HepG2 (cell line): ENCODE data around the gene AGAP1. TPM values are rescaled to one million over a fixed set of nuclear protein-coding genes. Genes with fewer than 3 reads are reported as not detected.

Source experiments
- ATAC-seq: fragments of 200-7000 bp; cut with Tn5 transposase; 3 replicates; pipeline ENCODE4 v1.9.1; 2020; ENCODE audit warnings: mild to moderate bottlenecking, moderate library complexity
- BruUV-seq: library from RNA; stranded (reverse); fragments of 400-500 nt; replicated peaks from 2 replicates; lab custom pipeline; 2021; lab: Mats Ljungman, UMichigan
- CTCF ChIA-PET: fragments of 300-600 bp; formaldehyde crosslinking; extraction: SDS; loops from one replicate; lab custom pipeline; 2021; ENCODE audit warnings: low total read pairs, inconsistent platforms, low intra/inter-chr PET ratio; lab: Yijun Ruan, JAX
- POLR2A ChIA-PET: fragments of 350-600 bp; sonication (Branson Sonifier 250); formaldehyde crosslinking; loops from one replicate; lab custom pipeline; 2020; ENCODE audit warnings: antibody characterized with exemption, inconsistent platforms; lab: Yijun Ruan, JAX
- DNase-seq: peaks from one replicate; pipeline ENCODE4 v3.0.0-alpha.2; 2015; ENCODE audit warnings: low spot score
- FAIRE-seq: peaks from 3 replicates; lab custom pipeline; 2011; peaks lifted over from hg19 to GRCh38; lab: Jason Lieb, UNC
- H2AFZ ChIP-seq: one replicate; pipeline ENCODE4 v1.6.1; 2011; ENCODE audit warnings: low read length, inconsistent platforms
- H3K27ac ChIP-seq: fragments of 300-600 bp; 3 replicates; pipeline ENCODE4 v1.8.0; 2011; ENCODE audit warnings: mixed run types, mild to moderate bottlenecking, mixed read lengths, low read length, inconsistent platforms; ENCODE audit not compliant: insufficient read depth; ENCODE audit errors: extremely low read length
- H3K27me3 ChIP-seq, 2 experiments: fragments of 200-600 bp in 1 of 2; 2 replicates in 1 of 2; 3 replicates in 1 of 2; pipeline versions ENCODE4 v1.6.0 to v1.8.0; 2011; ENCODE audit warnings: low read length in 2 of 2, mild to moderate bottlenecking in 2 of 2, moderate library complexity in 2 of 2, inconsistent platforms in 1 of 2; ENCODE audit not compliant: insufficient read depth in 2 of 2, control insufficient read depth in 1 of 2
- H3K36me3 ChIP-seq, 2 experiments: fragments of 200-600 bp in 1 of 2; replicated peaks in 1 of 2; 2 replicates in 1 of 2; 3 replicates in 1 of 2; pipeline versions ENCODE4 v1.5.1 to v1.8.0; 2011; ENCODE audit warnings: low read length in 2 of 2, inconsistent platforms in 1 of 2; ENCODE audit not compliant: insufficient read depth in 2 of 2, control insufficient read depth in 1 of 2
- H3K4me1 ChIP-seq: 2 replicates; pipeline ENCODE4 v1.5.1; 2012; ENCODE audit warnings: low read length, inconsistent platforms; ENCODE audit not compliant: insufficient read depth
- H3K4me2 ChIP-seq: 2 replicates; pipeline ENCODE4 v1.6.0; 2011; ENCODE audit warnings: low read depth, low read length, inconsistent platforms
- H3K4me3 ChIP-seq, 3 experiments: fragments of 200-600 bp in 1 of 3; sonication (generic), shearing (Covaris generic) in 1 of 3; replicated peaks in 1 of 3; 2 replicates each; pipeline ENCODE4 v1.5.1; 2011 to 2016; ENCODE audit warnings: low read length in 3 of 3, inconsistent platforms in 2 of 3, low read depth in 2 of 3, mild to moderate bottlenecking in 2 of 3, control low read depth in 1 of 3, mixed read lengths in 1 of 3; ENCODE audit not compliant: insufficient read depth in 1 of 3
- H3K79me2 ChIP-seq: one replicate; pipeline ENCODE4 v1.6.1; 2011; ENCODE audit warnings: low read length, inconsistent platforms; ENCODE audit not compliant: insufficient read depth
- H3K9ac ChIP-seq: 2 replicates; pipeline ENCODE4 v1.6.0; 2011; ENCODE audit warnings: mild to moderate bottlenecking, low read depth, low read length, inconsistent platforms; ENCODE audit not compliant: insufficient read depth
- H3K9me3 ChIP-seq: 2 replicates; pipeline ENCODE4 v1.5.1; 2012; ENCODE audit warnings: mild to moderate bottlenecking, low read length
- H4K20me1 ChIP-seq: 2 replicates; pipeline ENCODE4 v1.6.0; 2011; ENCODE audit warnings: inconsistent platforms, mild to moderate bottlenecking, low read length, moderate library complexity; ENCODE audit not compliant: insufficient read depth
- CC2D1A ChIP-seq: sonication (generic); formaldehyde crosslinking; IDR thresholded peaks from 2 replicates; pipeline ENCODE4 v1.8.1; 2023; ENCODE audit warnings: mild to moderate bottlenecking, missing genetic modification reagents
- ELF4 ChIP-seq: sonication (generic); formaldehyde crosslinking; IDR thresholded peaks from 2 replicates; pipeline ENCODE4 v1.5.0; 2020; ENCODE audit warnings: missing genetic modification reagents, mild to moderate bottlenecking, moderate library complexity, borderline replicate concordance
- FLYWCH1 ChIP-seq: sonication (generic); formaldehyde crosslinking; IDR thresholded peaks from 2 replicates; pipeline ENCODE4 v1.8.1; 2023; ENCODE audit warnings: mild to moderate bottlenecking, missing genetic modification reagents
- MLLT10 ChIP-seq: sonication (generic); formaldehyde crosslinking; IDR thresholded peaks from 2 replicates; pipeline ENCODE4 v1.4.0; 2020; ENCODE audit warnings: missing genetic modification reagents
- RARA ChIP-seq: IDR thresholded peaks from 2 replicates; pipeline ENCODE4 v1.6.1; 2016; ENCODE audit warnings: missing genetic modification reagents, missing compliant biosample characterization
- SRSF1 ChIP-seq: fragments of 200-400 bp; formaldehyde crosslinking; optimal IDR thresholded peaks from 2 replicates; pipeline ENCODE3; 2017; ENCODE audit warnings: mild to moderate bottlenecking, low read depth, low read length, moderate library complexity
- ZBTB1 ChIP-seq: sonication (generic); formaldehyde crosslinking; IDR thresholded peaks from 2 replicates; pipeline ENCODE4 v1.4.0; 2020; ENCODE audit warnings: missing genetic modification reagents, borderline replicate concordance
- ZNF792 ChIP-seq: IDR thresholded peaks from 2 replicates; pipeline ENCODE4 v1.6.1; 2016
- WGBS: methylation state at CpG from one replicate; pipeline ENCODE4 v1.1.6; 2017; ENCODE audit warnings: low lambda C conversion rate; 5-methylcytosine and 5-hydroxymethylcytosine counted together
- in situ Hi-C: cut with HindIII; loops from 2 replicates; pipeline ENCODE4 v1.10.0; 2017; ENCODE audit warnings: low pct_unique_long_range_greater_than_20kb; ENCODE audit not compliant: extremely low pct_ligation_motif_present
- intact Hi-C: fragments of 100-400 bp; cut with micrococcal nuclease; formaldehyde crosslinking; loops from one replicate; pipeline ENCODE4 v1.10.0; 2022; ENCODE audit not compliant: unreplicated experiment
- polyA plus RNA-seq, 8 experiments: library from polyadenylated mRNA; depleted of rRNA in 3 of 8; stranded (reverse) in 7 of 8; unstranded in 1 of 8; fragments of >200 nt; fragmentation: Illumina TruSeq in 4 of 8; extraction: Trizol in 4 of 8; gene quantifications; 2 replicates each; pipeline versions ENCODE4 v1.2.1 to v1.2.3, GENCODE V29; 2011 to 2016; ENCODE audit warnings: low read depth in 4 of 8, missing spikeins in 1 of 8, mixed read lengths in 1 of 8; ENCODE audit not compliant: insufficient read depth in 1 of 8
- total RNA-seq, 5 experiments: library from RNA; depleted of rRNA; stranded (reverse); fragments of >200 nt; fragmentation: Illumina TruSeq; extraction: Trizol; gene quantifications; 2 replicates each; pipeline ENCODE4 v1.2.3, GENCODE V29; 2016; ENCODE audit warnings: low read depth in 1 of 5
- TF ChIP-seq, protein P1 (sequence below): sonication (generic); IDR thresholded peaks from 2 replicates; pipeline ENCODE4 v1.6.1; 2016; ENCODE audit warnings: low read depth, borderline replicate concordance
- TF ChIP-seq, protein P2 (sequence below): IDR thresholded peaks from 2 replicates; pipeline ENCODE4 v1.6.1; 2016

The AGAP1 gene
- total and polyA plus RNA-seq, 2 of the 13 experiments (the other 11 are each of a cell fraction or from before 2014, with no cell fraction given), result 21.2 to 32.7 TPM

DNA sequence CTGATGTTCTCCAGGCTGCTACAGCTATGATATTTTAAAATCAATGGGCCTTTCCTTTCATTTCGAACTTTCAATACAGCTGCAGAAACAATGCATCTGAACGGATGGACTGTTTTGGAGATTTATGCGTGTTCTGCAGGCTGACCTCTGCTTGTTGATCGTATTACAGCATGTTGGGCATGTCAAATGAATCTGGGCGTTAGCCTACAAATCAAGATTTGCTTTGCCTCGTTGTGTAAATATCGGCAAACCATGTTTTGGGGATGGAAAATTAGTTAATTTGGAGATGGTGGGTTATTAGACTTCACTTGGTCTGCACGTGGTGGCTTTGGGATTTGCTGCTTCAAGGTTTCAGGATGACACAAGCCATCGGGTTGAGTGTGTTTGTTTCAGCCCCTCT is 129.3 kb downstream of the AGAP1 start (continued):
- TF ChIP-seq, protein P1, sequence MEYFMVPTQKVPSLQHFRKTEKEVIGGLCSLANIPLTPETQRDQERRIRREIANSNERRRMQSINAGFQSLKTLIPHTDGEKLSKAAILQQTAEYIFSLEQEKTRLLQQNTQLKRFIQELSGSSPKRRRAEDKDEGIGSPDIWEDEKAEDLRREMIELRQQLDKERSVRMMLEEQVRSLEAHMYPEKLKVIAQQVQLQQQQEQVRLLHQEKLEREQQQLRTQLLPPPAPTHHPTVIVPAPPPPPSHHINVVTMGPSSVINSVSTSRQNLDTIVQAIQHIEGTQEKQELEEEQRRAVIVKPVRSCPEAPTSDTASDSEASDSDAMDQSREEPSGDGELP, result no peak
- TF ChIP-seq MLLT10 (no peak), SRSF1 (no peak)

DNA sequence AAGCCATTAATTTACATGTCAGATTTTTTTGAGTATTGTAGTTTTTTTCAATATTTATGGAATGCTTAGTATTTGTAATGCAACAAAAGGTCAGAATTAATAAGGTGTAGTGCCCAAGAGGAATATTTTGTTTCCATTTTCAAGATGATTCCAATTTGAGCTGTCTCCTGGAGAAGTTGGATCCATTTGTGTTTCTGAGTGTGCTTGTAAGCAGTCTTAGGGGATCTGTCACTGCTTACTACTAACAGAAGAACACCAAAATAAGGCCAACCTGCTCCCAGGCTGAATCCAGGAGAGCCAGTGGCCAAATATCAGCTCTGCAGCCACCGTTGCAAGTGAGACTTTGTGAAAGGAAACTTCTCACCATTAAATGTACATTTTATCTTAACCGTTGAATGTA is 129.9 kb downstream of the AGAP1 start:
- no peak overlapping the region for H3K4me2 ChIP-seq
- ATAC-seq (no peak), FAIRE-seq (no peak), DNase-seq (no peak)
- no peaks in the 10 kb centered on the region for H3K27me3 ChIP-seq
- no peak for TF ChIP-seq CC2D1A
- no peak for TF ChIP-seq ZNF792
- TF ChIP-seq FLYWCH1, result no peak
- no peak for TF ChIP-seq ELF4 (CRISPR knock-in tag)
- no peak for TF ChIP-seq RARA (CRISPR knock-in tag)
- TF ChIP-seq, protein P2, sequence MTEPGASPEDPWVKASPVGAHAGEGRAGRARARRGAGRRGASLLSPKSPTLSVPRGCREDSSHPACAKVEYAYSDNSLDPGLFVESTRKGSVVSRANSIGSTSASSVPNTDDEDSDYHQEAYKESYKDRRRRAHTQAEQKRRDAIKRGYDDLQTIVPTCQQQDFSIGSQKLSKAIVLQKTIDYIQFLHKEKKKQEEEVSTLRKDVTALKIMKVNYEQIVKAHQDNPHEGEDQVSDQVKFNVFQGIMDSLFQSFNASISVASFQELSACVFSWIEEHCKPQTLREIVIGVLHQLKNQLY (CRISPR knock-in tag), result no peak
- no peak for TF ChIP-seq ZBTB1
- no peaks in the 10 kb centered on the region; a peak in 2 of 5 replicates for H3K36me3 ChIP-seq
- no peak overlapping the region for H3K27ac ChIP-seq
- no TSS peak for BruUV-seq
- in situ Hi-C loops (no loop called here), intact Hi-C loops (no loop called here)
- peaks cover 37% of the 10 kb centered on the region for H3K79me2 ChIP-seq
- no peak overlapping the region for H3K9ac ChIP-seq
- no peak overlapping the region for H2AFZ ChIP-seq
- no peaks in the 10 kb centered on the region for H3K4me1 ChIP-seq
- H3K9me3 ChIP-seq, result no peaks in the 10 kb centered on the region
- H3K4me3 ChIP-seq, result no peak overlapping the region
- 97% methylated on average over 2 of the region's 2 CpGs for WGBS
- POLR2A ChIA-PET, result no interaction called here
- peaks cover 27% of the 10 kb centered on the region; the same call in 1 of the 2 replicates for H4K20me1 ChIP-seq
- CTCF ChIA-PET, result no interaction called here
